Activated CD8-positive, alpha-beta memory T cell treated with anti-CD3 and anti-CD28 coated beads, Interleukin-2, amount 50 U/mL, for 1 hour (primary cell): ENCODE results near the gene CLIP2.
"Not testable (repeated sequence)": the region's sequence is repeated elsewhere in the genome, so short reads cannot be mapped to it uniquely, and the experiment has no call there.

Experiments
- DNase-seq: peaks from one replicate; pipeline ENCODE4 v3.0.0-alpha.2; 2020; ENCODE audit errors: extremely low read depth

CLIP2 gene

DNA sequence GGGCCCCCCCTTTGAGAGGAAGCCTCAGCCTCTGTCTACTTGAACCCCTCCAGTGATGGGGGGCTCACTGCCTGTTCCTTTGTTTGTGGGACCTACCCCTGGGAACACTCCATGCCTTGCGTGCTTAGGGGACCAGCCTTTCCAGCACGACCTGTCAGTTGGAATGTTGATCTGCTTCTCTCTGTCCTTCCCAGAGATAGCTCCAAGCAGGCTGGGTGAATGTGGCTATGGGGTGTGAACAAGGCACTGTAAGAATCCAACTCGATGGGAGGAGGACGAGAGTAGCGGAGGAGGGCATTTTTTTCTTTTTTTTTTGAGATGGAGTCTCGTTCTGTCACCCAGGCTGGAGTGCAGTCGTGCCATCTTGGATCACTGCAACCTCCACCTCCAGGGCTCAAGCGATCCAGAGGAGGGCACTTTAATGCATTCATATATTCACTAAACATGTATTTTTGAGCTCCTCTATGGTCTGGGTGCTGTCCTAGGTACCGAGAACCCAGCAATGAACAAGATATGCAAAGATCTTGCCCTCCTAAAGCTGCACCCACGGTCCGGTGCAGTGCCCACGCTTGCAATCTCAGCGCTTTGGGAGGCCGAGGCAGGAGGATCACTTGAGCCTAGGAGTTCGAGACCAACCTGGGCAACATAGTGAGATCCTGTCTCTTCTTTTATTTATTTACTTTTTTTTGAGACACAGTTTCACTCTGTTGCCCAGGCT is 8.5 kb downstream of the CLIP2 start:
- no peak for DNase-seq

DNA sequence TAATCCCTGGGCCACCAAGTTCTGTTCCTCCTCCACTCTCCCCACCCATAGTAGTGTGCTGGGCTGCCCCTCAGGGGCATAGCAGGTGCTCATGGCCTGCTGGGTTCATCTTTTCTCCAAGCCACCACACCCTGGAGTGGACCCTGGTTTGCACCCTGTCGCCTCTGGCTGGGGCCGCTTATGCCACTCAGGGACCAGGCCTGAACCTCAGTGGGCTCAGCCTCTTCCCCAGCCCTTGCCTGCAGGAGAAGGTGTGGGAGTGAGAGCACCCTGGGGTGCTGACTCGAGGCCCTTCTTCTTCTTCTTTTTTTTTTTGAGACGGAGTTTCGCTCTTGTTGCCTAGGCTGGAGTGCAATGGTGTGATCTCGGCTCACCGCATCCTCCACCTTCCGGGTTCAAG is 10.2 kb downstream of the CLIP2 start:
- DNase-seq, result no peak

DNA sequence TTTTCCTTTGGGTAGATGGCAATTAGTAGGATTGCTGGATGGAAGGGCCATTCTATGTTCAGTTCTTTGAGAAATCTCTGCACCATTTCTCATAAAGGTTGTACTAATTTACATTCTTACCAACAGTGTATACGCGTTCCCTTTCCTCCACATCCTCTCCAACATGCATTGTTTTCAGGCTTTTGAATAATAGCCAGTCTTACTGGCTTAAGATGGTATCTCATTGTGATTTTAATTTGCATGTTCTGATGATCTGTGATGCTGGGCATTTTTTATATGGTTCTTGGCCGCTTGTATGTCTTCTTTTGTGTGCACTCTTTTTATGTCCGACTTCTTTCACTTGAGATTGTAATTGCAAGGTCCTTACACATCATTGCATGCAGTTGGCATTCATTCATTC is 11.7 kb downstream of the CLIP2 start:
- DNase-seq, result no peak

DNA sequence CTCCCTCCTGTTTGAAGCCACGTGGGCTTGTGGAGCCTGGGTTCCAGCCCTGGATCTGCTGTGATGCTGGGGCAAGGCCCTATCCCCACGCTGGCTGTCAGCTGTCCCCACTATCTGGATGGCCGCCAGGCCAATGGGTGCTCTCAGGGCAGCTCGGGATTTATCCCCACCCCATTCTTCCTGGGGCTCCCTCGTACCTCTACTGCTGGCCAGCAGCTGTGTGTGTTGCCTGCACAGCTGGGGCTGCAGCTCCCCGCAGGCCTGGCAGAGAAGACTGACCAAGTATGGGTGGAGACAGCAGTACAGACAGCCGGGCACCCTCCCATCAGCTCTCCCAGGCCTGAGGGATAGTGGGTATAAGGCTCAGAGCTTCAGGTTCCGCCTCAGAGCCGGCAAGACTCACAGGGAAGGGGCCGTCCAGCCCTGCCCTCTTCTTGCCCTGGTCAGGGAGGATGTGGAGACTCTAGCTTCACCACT is 13.6 kb downstream of the CLIP2 start:
- DNase-seq, result no peak

DNA sequence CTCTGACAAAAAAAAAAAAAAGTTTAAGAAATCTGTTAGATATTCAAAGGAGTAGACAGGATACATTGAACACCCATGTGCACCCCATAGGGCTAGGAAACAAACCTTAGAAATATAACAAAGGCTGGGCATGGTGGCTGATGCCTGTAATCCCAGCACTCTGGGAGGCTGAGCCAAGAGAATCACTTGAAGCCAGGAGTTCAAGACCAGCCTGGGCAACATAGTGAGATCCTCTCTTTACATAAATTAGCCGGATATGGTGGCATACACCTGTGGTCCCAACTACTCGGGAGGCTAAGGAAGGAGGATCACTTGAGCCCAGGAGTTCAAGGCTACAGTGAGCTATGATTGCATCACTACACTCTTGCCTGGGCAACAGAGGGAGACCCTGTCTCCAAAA is 15.3 kb downstream of the CLIP2 start:
- no peak for DNase-seq

DNA sequence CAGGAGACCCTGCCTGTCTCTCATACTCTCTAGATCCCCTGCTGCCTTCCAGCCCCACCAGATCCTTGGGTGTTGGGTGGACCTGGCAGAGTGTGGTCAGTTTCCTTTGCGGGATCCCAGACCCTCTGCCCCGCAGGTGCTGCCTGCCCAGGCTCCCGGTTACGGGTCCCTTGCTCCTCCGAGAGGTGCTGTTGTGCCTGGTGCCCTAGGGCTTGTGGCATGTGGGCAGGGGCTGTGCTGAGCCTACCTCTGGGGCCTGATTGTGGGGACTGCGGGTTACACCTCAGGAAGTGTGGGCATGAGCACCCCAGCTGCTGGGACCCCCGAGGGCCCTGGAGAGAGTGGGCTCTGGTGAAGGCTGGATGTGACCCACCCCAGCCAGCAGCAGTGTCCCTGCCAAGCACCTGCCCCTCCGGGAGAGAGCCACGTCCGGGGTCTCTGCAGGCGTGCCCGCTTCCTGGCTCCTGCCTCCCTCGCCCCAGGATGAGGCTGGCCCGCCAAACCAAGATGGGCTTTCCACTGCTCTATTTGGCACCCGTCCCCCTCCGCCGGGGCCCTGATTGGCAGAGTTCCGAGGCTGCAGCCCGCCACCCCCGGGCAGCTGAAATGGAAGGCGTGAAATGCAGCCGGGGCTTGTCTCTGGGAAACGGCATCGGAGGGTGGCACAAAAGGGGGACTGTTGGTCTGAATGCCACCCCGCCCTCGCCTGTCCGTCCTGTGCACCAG is 17.0 kb downstream of the CLIP2 start:
- no peak for DNase-seq

DNA sequence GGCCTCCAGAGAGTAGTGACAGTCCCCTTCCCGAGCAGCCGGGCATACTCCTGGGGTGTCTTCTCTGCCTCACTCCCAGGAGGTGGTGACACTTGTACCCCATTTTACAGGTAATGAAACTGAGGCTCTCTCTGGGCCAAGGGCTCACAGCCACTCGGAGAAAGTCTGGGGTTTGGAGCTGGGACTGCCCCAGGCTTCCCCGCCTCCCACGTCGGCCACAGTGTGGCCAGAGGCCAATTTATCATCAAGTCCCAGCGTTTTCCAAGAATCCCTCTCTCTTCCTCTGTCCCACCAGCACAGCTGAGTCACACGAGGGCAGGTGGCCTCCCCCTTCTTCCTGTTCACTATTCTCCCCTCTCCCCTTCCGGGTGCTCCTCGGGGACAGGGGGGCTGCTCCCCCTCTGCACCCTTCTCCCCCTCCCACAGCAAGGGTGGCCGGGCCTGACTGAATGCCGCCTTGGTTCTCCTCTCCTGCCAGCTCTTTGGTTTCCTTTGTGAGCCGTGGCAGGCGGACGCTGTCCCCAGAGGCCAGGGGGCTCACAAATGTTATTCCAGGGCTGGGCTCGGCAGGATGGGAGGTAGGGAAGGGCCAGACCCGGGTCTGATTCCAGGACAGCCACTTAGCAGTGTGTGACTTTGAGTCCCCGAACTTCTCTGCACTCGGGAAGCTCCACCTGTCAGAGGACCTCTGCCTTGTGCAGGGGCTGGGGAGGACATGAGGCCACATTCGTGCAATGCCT is 17.7 kb downstream of the CLIP2 start:
- DNase-seq, result no peak

DNA sequence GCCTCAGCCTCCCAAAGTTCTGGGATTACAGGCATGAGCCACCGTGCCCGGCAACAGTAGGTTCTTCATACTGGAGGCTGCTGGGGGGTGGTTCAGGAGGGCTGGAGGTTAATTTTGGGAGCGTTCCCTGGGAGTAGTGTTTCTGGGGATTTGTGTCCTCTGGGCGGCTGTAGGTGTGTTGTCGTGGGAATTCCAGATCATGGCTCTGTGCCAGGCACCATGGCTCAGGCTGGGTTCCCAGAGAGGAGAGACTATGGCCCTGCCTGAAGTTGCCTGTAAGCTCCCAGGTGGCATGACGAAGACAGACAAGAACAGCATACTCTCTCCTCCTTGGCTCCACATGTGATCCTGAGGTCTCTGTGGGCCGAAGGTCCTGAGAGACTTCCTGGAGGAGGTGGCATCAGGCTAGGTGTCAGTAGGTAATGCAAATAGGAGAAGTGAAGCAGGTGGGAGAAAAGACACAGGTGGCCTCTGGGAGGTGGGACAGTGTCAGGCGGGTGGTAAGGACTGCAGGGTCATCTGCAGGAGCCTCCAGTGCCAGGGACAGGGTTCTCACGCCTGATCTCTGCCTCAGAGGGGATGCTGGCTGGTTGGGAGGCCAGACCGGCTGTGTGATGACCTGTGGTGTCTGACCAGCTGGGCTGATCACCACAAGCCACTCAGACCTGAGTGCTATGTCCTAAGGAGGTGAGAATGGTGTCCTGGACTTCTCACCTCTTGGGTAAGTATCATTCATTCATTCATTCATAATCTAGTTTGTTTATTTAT is 18.7 kb downstream of the CLIP2 start:
- no peak for DNase-seq

DNA sequence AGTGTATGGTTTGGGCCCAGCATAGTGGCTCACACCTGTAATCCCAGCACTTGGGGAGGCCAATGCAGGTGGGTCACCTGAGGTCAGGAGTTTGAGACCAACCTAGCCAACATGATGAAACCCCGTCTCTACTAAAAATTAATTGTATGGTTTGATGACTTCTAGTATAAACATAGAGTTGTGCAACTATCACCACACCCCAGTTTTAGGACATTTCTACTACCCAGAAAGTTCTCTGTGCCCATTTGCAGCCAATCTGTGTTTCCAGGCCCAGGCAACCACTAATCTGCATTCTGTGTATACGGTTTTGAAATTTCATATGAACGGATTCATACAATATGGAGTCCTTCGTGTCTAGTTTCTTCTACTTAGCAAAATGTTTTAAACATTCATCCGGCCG is 20.0 kb downstream of the CLIP2 start:
- no peak for DNase-seq

DNA sequence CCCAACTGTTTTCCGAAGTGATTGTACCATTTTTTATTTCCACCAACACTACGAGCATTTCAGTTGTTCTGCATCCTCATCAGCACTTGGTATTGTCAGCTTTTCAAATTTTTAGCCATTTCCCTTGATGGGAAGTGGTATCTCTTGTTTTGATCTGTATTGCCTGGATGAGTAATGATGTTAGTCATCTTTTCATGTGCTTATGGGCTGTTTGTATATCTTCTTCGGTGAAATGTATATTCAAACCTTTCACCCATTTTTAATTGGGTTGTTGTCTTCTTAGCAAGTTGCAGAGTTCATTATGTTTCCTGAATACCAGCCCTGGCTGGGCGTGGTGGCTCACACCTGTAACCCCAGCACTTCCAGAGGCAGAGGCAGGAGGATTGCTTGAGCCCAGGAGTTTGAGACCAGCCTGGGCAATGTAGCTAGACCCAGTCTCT is 22.1 kb downstream of the CLIP2 start:
- DNase-seq, result no peak

DNA sequence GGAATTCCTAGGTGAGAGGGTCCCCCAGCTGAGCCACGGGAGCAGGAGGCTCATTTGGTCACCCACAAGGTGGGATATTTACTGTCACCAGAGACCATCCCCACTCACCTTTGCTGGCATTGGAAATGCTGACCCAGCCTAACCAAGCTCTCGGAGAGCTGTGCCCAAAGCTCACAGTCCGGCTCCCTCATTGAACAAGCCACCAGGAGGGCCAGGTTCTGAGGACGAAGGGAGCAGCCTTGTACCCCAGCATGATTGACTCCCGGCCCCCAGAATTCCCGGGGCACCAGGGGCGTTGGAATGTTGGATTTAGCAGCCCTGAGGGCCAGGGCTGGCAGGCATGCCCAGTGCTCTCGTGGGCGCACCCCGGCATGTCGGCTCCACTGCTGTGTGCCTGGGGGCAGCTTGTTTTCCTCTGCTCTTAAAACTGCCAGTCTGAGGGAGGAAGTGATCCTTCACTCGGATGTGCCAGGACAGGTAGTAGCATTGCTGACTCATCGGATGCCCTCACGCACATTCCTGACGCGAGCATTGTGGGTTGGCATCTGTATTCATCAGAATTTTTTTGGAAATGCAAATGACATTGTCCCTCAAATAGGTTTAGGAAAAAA is 23.3 kb downstream of the CLIP2 start:
- no peak for DNase-seq

DNA sequence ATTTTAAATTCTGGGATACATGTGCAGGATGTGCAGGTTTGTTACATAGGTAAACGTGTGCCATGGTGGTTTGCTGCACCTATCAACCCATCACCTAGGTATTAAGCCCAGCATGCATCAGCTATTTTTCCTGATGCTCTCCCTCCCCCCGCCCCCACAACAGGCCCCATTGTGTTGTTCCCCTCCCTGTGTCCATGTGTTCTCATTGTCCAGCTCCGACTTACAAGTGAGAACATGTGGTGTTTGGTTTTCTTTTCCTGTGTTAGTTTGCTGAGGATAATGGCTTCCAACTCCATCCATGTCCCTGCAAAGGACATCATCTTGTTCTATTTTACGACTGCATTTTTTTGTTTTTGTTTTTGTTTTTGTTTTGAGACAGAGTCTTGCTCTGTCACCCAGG is 26.7 kb downstream of the CLIP2 start:
- DNase-seq, result not testable (repeated sequence)

DNA sequence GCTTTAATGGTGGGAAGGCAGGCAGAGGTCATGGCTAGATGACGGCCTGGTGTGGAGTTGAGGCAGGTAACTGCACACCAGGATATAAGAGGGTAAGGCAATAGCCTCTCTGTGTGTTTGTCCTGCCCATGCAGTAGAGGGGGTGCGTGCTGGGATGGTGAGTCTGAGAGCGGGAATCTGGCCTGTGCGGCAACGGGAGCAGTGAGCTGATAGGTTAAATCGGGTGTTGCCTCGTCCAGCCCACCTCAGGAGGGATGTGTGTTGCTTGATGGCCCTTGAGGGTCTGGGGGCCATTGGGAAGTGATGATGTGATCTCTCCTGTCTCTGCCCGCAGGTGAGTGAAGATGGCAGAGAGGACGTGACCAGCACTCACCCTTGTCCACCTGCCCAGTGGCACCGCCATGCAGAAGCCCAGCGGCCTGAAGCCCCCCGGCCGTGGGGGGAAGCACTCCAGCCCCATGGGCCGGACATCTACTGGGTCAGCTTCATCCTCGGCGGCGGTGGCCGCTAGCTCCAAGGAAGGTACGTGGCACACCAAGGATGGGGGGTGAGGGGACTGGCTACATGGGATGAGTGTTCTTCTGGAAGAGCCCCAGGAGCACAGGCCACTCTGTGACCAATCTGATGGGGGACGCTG is 28.1 kb downstream of the CLIP2 start:
- no peak for DNase-seq

DNA sequence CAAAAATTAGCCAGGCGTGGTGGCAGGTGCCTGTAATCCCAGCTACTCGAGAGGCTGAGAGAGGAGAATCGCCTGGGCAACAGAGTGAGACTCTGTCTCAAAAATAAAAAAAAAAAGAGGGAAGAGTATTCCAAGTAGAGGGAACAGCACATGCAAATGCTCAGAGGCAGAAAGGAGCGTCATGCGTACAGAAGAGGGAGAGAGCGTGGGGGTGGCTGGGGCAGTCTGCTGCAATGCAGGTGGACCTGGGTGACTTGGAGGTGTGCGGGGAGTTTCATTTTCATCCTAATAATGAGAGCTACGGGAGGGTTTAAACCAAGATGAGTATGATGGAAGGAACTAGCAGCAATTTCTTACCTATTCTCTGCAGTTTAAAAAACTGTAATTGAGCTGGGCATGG is 28.8 kb downstream of the CLIP2 start:
- DNase-seq, result no peak

DNA sequence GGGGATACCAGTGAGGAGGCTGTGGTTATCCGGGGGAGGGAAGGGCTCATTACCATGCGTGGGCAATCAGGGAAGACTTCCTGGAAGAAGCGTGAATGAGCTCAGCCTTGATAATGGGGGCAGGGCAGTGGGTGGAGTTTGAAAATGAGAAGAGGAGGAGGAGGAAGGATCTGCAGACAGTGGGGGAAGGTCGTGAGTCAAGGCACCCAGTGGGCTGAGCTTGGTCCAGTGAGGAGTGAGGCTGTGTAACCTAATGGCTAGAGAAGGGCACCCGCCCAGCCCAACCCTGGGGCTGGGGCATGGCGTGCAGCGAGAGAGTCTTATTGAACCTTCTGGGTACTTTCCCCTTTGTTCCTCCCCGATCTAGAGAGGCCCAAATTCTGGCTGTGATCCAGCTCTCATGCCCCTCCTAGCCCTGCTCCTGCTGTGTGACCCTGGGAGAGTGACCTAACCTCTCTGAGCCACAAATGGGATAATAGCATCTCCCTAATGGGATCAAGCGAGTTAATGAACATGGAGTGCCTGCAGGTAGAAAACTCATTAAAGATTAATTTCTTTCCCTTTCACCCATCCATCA is 31.5 kb downstream of the CLIP2 start:
- no peak for DNase-seq

DNA sequence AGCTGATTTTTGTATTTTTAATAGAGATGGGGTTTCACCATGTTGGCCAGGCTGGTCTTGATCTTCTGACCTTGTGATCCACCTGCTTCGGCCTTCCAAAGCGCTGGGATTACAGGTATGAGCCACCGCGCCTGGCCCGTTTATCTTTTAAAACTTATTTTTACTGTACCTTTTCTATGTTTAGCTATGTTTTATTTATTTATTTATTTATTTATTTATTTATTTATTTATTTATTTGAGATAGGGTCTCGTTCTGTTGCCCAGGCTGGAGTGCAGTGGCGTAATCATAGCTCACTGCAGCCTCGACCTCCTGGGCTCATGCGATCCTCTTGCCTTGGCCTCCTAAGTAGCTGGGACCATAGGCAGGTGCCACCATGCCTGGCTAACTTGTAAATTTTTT is 33.7 kb downstream of the CLIP2 start:
- DNase-seq, result not testable (repeated sequence)

DNA sequence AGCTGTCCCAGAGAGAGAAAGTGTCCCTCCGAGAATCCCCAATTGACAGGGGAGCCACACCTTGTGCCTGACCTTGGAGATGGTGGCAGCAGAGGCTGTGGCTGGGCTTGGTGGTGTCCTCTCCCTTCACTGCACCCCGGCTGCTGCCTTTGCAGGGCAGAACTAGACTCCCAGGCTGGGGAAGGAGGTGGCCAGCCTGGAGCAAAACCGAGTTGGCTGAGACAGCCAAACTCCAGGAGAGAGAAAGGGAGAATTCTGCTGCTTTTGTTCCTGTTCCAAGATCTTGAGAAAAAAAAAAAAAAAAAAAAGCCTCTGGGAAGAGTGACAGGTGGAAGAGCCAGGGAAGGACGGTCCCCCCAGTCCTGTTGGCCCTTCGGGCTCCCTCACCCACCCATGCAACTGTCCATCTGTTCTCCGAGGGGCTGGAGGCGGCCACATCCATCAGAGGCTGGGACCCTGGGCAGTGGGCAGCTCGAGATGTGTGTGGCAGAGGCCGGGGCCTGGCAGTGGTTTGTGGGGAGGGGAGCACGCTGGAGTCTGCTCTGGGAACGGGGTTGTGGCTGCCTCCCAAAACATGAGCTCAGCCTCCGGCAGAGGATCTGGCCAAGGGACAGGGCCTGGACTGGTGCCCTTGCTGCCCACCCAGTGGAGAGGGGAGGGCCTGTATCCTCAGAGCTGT is 35.5 kb downstream of the CLIP2 start:
- no peak for DNase-seq

DNA sequence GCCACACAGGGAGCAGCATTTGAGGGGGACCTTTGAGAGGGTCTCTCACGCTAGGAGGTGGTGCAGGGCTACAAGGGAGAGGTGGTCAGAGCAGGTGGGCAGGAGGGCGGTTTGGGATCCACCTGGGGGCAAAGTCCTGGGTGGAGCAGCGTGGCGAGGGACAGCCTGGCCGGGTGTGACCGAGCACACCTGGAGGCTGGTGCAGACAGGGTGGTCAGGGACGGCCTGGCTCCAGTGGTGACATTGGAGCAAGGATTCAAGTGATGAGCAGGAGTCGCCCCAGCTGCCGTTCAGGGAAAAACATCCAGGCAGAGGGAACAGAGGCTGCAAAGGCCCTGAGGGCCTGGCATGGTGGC is 36.0 kb downstream of the CLIP2 start:
- no peak for DNase-seq

DNA sequence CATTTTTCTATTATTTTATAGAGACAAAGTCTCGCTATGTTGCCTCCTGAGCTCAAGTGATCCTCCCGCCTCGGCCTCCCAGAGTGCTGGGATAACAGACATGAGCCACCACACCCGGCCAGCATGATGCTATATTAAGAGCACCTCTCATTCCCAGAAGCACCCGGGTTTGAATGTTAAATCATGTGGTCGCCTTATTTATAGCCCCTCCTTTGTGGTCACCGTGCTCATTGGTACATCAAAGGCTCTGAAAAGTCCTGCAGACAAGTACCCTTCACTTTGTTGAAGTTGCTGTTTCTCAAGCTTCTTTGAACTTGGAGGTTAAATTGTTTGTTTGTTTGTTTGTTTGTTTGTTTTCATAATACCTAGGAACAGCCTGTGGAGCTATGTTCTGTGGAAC is 40.0 kb downstream of the CLIP2 start:
- DNase-seq, result no peak
